ENCODE measurements around the gene PTPRN. TPM values are rescaled to one million over a fixed set of nuclear protein-coding genes. Genes with fewer than 3 reads are reported as not detected.
A peak's percentile ranks its signal among the peaks of the same experiment; 100 is the strongest.

Gene PTPRN
- polyA plus RNA-seq, 2 of the 4 experiments (the other 2 are of a cell fraction) = 0.44 to 1.1 TPM

GRCh38 chr2:219327719-219328118, 18.5 kb upstream of the PTPRN start (continued):
- TF ChIP-seq REST (IDR thresholded peaks at IDR 0.05) = no peak
- no peak for TF ChIP-seq RARB (CRISPR knock-in tag; IDR thresholded peaks at IDR 0.05)
- TF ChIP-seq NFE2L2 (conservative IDR thresholded peaks at IDR 0.05; ENCODE audit: low read length) = no peak

GRCh38 chr2:219325657-219326315, 16.6 kb upstream of the PTPRN start:
- ATAC-seq (no peak), DNase-seq (ENCODE audit: low read depth in 1 of 2, low spot score in 1 of 2) (no peak), FAIRE-seq (no peak)
- H3K4me1 ChIP-seq = no peaks in the 10 kb centered on the region
- 42% methylated on average over 9 of the region's 9 CpGs for WGBS (ENCODE audit: missing lambda C conversion rate)
- no peaks in the 10 kb centered on the region for H3K9me3 ChIP-seq
- ChIA-PET CTCF (interaction anchor here (1.6 to 2.6 kb wide), 2 partner anchors 27 to 36 kb away, joined by 4 to 11 read pairs; no protein-coding TSS in a partner anchor), POLR2A (no interaction called here)
- H3K4me2 ChIP-seq = no peak overlapping the region
- no peak overlapping the region for H3K27ac ChIP-seq
- H3K4me3 ChIP-seq = no peak overlapping the region
- TF ChIP-seq NFE2L2 (conservative IDR thresholded peaks at IDR 0.05; ENCODE audit: low read length) (peak; percentile 40; the same call in 1 of the 2 replicates), HEYL (CRISPR knock-in tag; IDR thresholded peaks at IDR 0.05) (no peak), MAFK (IDR thresholded peaks at IDR 0.05; ENCODE audit: partially characterized antibody) (peak; percentile 73)

- TF ChIP-seq KDM5A (IDR thresholded peaks at IDR 0.05) (no peak), ELK1 (IDR thresholded peaks at IDR 0.05; ENCODE audit: low read depth, low read length) (no peak), ZC3H11A (IDR thresholded peaks at IDR 0.05) (no peak), ZFP36 (IDR thresholded peaks at IDR 0.05; ENCODE audit: borderline replicate concordance, partially characterized antibody) (no peak), FOSB (CRISPR knock-in tag; IDR thresholded peaks at IDR 0.05) (no peak), PBX3 (IDR thresholded peaks at IDR 0.05) (no peak), NFE2L2 (conservative IDR thresholded peaks at IDR 0.05; ENCODE audit: low read length) (no peak), JUN (IDR thresholded peaks at IDR 0.05) (no peak), EP300 (IDR thresholded peaks at IDR 0.05) (no peak), NPAS2 (CRISPR knock-in tag; IDR thresholded peaks at IDR 0.05; ENCODE audit: borderline replicate concordance) (no peak), CHD4 (IDR thresholded peaks at IDR 0.05; ENCODE audit: borderline replicate concordance) (no peak), PHF8 (IDR thresholded peaks at IDR 0.05; ENCODE audit: borderline replicate concordance, low read depth) (no peak), RNF2 (IDR thresholded peaks at IDR 0.05; ENCODE audit: borderline replicate concordance, low read depth) (no peak), HOXB13 (CRISPR knock-in tag; IDR thresholded peaks at IDR 0.05; ENCODE audit: low read depth) (no peak)
- Histone ChIP-seq H3K4me1 (no peaks in the 10 kb centered on the region), H3K4me3 (no peak overlapping the region), H3K4me2 (no peak overlapping the region), H3K9me3 (no peaks in the 10 kb centered on the region), H3K27ac (no peak overlapping the region)
- CTCF ChIA-PET = interaction anchor here (1.2 kb wide), 1 partner anchor 30 kb away, joined by 4 read pairs; no protein-coding TSS in a partner anchor
- DNase-seq (ENCODE audit: low read depth in 1 of 2, low spot score in 1 of 2) (no peak), FAIRE-seq (no peak), ATAC-seq (no peak)
- WGBS (ENCODE audit: missing lambda C conversion rate) = 44% methylated on average over 4 of the region's 4 CpGs
- POLR2A ChIA-PET = no interaction called here
These were observed 15.9 kb upstream of the PTPRN start for GRCh38 chr2:219325136-219325535.
